HG03064 (cell line): Measurements from ENCODE around the gene PDPR.
A peak's percentile ranks its signal among the peaks of the same experiment; 100 is the strongest.
"Not testable (repeated sequence)": the region's sequence is repeated elsewhere in the genome, so short reads cannot be mapped to it uniquely, and the experiment has no call there.

Experiments used
- ATAC-seq: cut with Tn5 transposase; IDR thresholded peaks from one replicate; pipeline ENCODE4 v1.9.1; 2021; ENCODE audit warnings: low read depth; ENCODE audit not compliant: unreplicated experiment

The PDPR gene

DNA sequence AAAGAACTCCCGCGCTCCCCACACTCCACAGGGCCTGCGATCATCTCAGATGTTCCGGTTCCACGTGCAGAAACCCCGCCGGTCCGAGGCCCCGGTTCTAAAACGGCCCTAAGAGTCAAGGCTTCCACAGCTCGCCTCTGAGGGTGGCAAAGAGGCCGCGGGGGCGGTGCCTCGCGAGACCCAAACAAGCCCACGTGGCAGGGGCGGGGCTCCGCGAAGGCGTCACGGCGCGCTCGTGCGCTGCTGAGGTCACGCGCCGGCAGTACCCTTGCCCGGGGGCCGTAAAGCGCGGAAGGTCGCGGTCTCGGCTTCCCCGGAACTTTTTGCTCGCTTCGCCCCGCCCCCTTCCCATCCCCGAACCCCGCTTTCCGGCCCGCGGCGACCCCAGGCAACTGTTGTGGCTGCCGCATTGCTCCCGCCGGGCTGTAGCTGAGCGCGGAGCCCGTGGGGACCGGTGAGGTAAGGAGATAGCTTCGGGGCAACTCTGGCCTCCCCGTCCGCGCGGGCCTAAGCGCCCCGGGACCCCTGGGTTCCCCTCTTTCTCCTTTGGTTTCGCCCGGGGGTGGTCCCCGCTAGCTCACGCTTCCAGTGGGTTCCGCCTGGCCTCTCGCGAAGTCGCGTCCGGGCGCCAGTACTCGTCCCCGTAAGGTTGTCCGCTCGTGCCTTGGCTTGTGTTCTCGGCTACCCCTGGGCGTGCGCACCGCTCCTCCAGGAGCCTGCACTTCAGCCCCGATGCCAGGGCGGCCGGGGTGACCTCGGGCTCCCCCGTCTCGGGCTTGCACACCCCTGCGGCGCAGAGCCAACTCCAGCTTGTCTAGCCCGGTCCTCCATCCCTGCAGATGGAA is at the start of gene PDPR:
TSS of gene PDPR (plus strand) at position 351 of the 845 bp plus-strand sequence. CDS start 6,161 bp downstream, outside the sequence.
- peak; percentile 88 for ATAC-seq

- ATAC-seq, result peak; percentile 16
Measured at GRCh38 chr16:70064841-70065370, 49.2 kb upstream of the PDPR start.

DNA sequence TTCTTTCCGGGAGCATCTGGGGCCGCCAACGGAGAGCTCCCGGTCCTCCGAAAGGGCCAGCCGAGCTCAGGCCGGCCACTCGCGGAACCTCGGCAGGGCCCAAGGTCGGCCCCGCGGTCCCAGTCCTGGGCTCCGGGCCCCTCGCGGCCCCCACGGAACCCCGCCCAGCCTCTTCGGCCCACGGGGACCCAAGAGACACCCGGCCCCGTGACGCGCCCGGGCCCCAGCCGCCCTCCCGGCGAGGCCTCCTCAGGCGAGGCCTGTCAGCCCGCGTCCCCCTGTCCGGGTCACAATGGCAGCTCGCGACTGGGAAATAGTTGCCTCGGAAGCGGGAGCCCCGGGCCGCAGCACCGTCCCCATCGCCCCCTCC is 48.8 kb upstream of the PDPR start:
- peak; percentile 18 for ATAC-seq

- ATAC-seq, result peak; percentile 85
Measured at GRCh38 chr16:70065746-70066658, 48.1 kb upstream of the PDPR start.

- not testable (repeated sequence) for ATAC-seq
Measured at GRCh38 chr16:70066751-70067150, 47.4 kb upstream of the PDPR start.

DNA sequence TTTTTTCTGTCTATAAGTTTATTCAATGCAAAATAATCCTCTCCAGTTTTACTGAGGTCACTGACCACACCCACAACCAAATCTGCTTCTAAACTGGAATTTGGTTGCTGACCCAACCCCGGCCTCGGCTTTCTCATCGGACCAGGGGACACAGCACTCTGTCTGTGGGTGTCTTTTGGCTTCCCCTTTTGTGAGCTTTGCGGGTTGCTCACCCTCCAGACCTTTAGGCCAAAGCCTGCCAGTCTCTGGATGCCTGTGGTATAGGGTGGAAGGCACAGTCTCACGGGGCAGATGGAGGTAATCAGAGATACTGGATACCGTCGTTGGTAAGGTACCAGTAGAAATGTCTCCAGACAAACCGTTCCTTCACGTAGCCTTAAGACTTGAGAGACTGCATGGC is 35.1 kb upstream of the PDPR start:
- ATAC-seq, result not testable (repeated sequence)

GRCh38 chr16:70081219-70081618 is 32.9 kb upstream of the PDPR start:
- not testable (repeated sequence) for ATAC-seq

- ATAC-seq, result not testable (repeated sequence)
Measured at GRCh38 chr16:70083931-70084330, 30.2 kb upstream of the PDPR start.

DNA sequence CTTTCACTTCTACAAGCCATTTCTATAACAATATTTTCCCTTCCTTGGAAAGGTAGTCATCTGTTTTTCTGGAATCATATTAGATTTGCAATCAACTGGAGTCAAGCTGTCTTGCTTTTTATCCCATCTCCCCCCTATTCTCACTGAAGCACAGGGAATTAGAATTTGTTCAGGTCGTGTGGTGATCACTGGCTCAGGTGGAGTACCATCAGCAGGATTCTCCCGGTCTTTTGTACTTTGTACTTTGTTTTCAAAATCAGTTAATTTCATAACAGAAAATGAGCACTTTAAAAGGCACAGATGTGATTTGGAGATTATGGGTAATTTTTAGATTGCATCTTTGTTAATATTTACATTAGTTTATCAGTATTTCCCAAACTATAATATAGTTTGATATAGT is 26.0 kb upstream of the PDPR start:
- not testable (repeated sequence) for ATAC-seq

- ATAC-seq, result not testable (repeated sequence)
Measured at GRCh38 chr16:70088877-70089276, 25.3 kb upstream of the PDPR start.

- not testable (repeated sequence) for ATAC-seq
Measured at GRCh38 chr16:70089289-70089688, 24.8 kb upstream of the PDPR start.

- ATAC-seq, result not testable (repeated sequence)
Measured at GRCh38 chr16:70091104-70091503, 23.0 kb upstream of the PDPR start.

- ATAC-seq, result not testable (repeated sequence)
Measured at GRCh38 chr16:70094096-70094495, 20.0 kb upstream of the PDPR start.

- ATAC-seq, result not testable (repeated sequence)
Measured at GRCh38 chr16:70109583-70110279, 4.4 kb upstream of the PDPR start.

DNA sequence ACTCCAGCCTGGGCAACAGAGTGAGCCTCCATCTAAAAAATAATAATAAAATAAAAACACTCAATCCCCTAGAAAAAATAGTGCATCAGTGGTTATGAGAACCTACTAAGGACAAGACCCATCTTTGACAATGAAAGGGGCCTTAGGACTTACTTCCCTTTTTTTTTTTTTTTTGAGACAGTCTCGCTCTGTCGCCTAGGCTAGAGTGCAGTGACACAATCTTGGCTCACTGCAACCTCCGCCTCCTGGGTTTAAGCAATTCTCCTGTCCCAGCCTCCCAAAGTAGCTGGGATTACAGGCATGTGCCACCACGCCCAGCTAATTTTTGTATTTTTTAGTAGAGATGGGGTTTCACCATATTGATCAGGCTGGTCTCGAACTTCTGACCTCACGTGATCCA is 2.0 kb upstream of the PDPR start:
- ATAC-seq, result not testable (repeated sequence)

- ATAC-seq, result peak; percentile 7
Measured at GRCh38 chr16:70113599-70113981, 542 bp upstream of the PDPR start.

- ATAC-seq, result not testable (repeated sequence)
Measured at GRCh38 chr16:70118354-70118753, 4.2 kb downstream of the PDPR start.

DNA sequence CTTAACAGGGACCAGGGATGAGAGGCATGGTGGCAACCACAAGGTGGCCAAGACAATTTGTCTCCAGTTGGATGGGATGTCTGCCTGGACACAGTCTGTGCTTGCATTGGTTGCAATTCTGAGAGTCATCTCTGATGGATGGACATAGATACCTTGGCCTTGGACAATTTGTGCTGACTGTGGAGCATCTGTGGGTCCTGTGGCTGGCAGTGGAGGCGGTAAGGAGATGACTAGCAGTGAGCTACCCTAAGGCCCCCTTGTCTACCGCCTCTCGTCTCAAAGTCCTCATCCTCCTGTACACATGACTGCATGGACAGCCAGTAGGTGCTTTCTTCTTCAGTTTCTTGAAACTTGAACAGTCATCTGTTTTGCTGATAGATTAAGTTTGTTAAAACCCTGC is 4.6 kb downstream of the PDPR start:
- ATAC-seq, result not testable (repeated sequence)

DNA sequence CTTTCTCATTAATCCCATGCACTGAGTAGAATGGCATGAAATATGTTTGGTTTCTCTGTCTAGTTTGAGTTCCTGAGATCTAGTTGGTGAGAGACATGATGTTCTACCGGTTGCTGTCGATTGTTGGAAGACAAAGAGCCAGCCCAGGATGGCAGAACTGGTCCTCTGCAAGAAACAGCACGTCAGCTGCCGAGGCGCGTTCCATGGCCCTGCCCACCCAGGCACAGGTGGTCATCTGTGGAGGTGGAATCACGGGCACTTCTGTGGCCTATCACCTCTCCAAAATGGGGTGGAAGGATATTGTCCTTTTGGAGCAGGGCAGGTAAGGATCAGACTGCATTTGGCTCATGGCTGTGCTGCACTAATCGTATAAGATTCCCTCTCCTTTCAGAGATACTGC is 6.3 kb downstream of the PDPR start:
- not testable (repeated sequence) for ATAC-seq

DNA sequence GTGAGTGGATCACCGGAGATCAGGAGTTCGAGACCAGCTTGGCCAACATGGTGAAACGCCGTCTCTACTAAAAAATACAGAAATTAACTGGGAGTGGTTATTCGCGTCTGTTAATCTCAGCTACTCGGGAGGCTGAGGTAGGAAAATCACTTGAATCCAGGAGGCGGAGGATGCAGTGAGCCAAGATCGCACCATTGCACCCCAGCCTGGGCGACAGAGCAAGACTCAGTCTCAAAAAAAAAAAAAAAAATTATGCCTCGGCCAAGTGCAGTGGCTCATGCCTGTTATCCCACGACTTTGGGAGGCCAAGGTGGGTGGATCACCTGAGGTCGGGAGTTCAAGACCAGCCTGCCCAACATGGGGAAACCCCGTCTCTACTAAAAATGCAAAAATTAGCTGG is 9.7 kb downstream of the PDPR start:
- ATAC-seq, result not testable (repeated sequence)
